HEK293T (cell line): ENCODE measurements around the gene SEPTIN1.

Experiments used
- ARNT ChIP-seq: fragments of 450-650 bp; IDR thresholded peaks from 2 replicates; pipeline ENCODE4 v1.6.1; 2017; ENCODE audit warnings: mild to moderate bottlenecking
- BHLHE40 ChIP-seq: fragments of 450-650 bp; IDR thresholded peaks from 2 replicates; pipeline ENCODE4 v1.6.1; 2016; ENCODE audit warnings: mild to moderate bottlenecking, moderate library complexity, borderline replicate concordance
- CTBP1 ChIP-seq: fragments of 450-650 bp; IDR thresholded peaks from 2 replicates; pipeline ENCODE4 v1.6.1; 2016; ENCODE audit warnings: borderline replicate concordance
- ELF4 ChIP-seq: fragments of 450-650 bp; IDR thresholded peaks from 2 replicates; pipeline ENCODE4 v1.6.1; 2017; ENCODE audit warnings: antibody characterized with exemption
- FOXA1 ChIP-seq: fragments of 450-650 bp; IDR thresholded peaks from 2 replicates; pipeline ENCODE4 v1.6.1; 2016; ENCODE audit warnings: mild to moderate bottlenecking
- FOXK2 ChIP-seq: fragments of 450-650 bp; IDR thresholded peaks from 2 replicates; pipeline ENCODE4 v1.6.1; 2016; ENCODE audit warnings: mild to moderate bottlenecking
- FOXM1 ChIP-seq: fragments of 450-650 bp; IDR thresholded peaks from 2 replicates; pipeline ENCODE4 v1.6.1; 2017; ENCODE audit warnings: mild to moderate bottlenecking, borderline replicate concordance
- HDGF ChIP-seq: fragments of 450-650 bp; IDR thresholded peaks from 2 replicates; pipeline ENCODE4 v1.6.1; 2017; ENCODE audit warnings: antibody characterized with exemption, borderline replicate concordance
- L3MBTL2 ChIP-seq: fragments of 450-650 bp; conservative IDR thresholded peaks from 2 replicates; pipeline ENCODE4 v1.6.1; 2016; ENCODE audit warnings: mild to moderate bottlenecking
- SP1 ChIP-seq: fragments of 450-650 bp; IDR thresholded peaks from 2 replicates; pipeline ENCODE4 v1.6.1; 2017
- SUZ12 ChIP-seq: fragments of 450-650 bp; IDR thresholded peaks from 2 replicates; pipeline ENCODE4 v1.6.1; 2016; ENCODE audit warnings: mild to moderate bottlenecking
- TARDBP ChIP-seq: fragments of 450-650 bp; IDR thresholded peaks from 2 replicates; pipeline ENCODE4 v1.6.1; 2016
- ZNF384 ChIP-seq: fragments of 450-650 bp; IDR thresholded peaks from 2 replicates; pipeline ENCODE4 v1.6.1; 2016
- TF ChIP-seq, protein P1 (sequence below): fragments of 450-650 bp; IDR thresholded peaks from 2 replicates; pipeline ENCODE4 v1.6.1; 2016

DNA sequence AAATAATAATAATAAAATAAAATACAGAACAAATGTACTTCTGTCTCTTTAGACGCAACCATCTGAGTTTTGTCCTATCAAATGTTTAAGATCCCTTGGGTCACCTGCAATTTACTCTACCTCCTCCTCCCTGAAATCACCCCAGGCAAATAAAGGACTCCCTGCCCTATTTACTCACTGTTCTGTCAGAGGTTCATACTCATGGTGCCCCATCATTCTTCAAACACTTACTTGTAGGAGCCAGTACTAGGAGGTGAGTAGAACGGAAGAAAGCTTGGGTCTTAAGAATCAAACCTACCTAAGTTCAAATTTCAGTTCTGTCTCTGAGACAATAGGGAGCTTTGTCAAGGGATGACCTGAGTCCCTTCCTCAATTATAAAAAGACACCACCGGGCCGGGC lies 15.8 kb downstream of the SEPTIN1 start:
- TF ChIP-seq L3MBTL2 (no peak), SUZ12 (no peak), BHLHE40 (no peak), FOXA1 (no peak), FOXK2 (no peak), CTBP1 (no peak), HDGF (no peak), ARNT (no peak), FOXM1 (no peak), ELF4 (no peak), TARDBP (no peak), ZNF384 (no peak), SP1 (no peak)
- TF ChIP-seq, protein P1, sequence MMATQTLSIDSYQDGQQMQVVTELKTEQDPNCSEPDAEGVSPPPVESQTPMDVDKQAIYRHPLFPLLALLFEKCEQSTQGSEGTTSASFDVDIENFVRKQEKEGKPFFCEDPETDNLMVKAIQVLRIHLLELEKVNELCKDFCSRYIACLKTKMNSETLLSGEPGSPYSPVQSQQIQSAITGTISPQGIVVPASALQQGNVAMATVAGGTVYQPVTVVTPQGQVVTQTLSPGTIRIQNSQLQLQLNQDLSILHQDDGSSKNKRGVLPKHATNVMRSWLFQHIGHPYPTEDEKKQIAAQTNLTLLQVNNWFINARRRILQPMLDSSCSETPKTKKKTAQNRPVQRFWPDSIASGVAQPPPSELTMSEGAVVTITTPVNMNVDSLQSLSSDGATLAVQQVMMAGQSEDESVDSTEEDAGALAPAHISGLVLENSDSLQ, result no peak
